Mucosa of stomach (tissue), 1 donor: ENCODE results near the gene GIGYF2.
"Not testable (repeated sequence)": the region's sequence is repeated elsewhere in the genome, so short reads cannot be mapped to it uniquely, and the experiment has no call there.

Source experiments
- H3K27me3 ChIP-seq: one replicate; pipeline ENCODE4 v1.7.0; 2013; ENCODE audit warnings: mild to moderate bottlenecking, low read length; ENCODE audit not compliant: control insufficient read depth, insufficient read depth
- H3K36me3 ChIP-seq: one replicate; pipeline ENCODE4 v1.7.0; 2013; ENCODE audit warnings: low read length; ENCODE audit not compliant: control insufficient read depth, insufficient read depth
- H3K4me1 ChIP-seq: one replicate; pipeline ENCODE4 v1.7.0; 2013; ENCODE audit warnings: mild to moderate bottlenecking, low read length; ENCODE audit not compliant: control insufficient read depth, insufficient read depth
- H3K4me3 ChIP-seq: one replicate; pipeline ENCODE4 v1.7.0; 2013; ENCODE audit warnings: low read length
- H3K9ac ChIP-seq: one replicate; pipeline ENCODE4 v1.7.0; 2013; ENCODE audit warnings: mild to moderate bottlenecking, low read length, moderate library complexity
- H3K9me3 ChIP-seq: one replicate; pipeline ENCODE4 v1.7.0; 2013; ENCODE audit warnings: mild to moderate bottlenecking, low read length, moderate library complexity; ENCODE audit not compliant: control insufficient read depth
- donor health status: Pancreatic carcinoma.

GIGYF2 gene

DNA sequence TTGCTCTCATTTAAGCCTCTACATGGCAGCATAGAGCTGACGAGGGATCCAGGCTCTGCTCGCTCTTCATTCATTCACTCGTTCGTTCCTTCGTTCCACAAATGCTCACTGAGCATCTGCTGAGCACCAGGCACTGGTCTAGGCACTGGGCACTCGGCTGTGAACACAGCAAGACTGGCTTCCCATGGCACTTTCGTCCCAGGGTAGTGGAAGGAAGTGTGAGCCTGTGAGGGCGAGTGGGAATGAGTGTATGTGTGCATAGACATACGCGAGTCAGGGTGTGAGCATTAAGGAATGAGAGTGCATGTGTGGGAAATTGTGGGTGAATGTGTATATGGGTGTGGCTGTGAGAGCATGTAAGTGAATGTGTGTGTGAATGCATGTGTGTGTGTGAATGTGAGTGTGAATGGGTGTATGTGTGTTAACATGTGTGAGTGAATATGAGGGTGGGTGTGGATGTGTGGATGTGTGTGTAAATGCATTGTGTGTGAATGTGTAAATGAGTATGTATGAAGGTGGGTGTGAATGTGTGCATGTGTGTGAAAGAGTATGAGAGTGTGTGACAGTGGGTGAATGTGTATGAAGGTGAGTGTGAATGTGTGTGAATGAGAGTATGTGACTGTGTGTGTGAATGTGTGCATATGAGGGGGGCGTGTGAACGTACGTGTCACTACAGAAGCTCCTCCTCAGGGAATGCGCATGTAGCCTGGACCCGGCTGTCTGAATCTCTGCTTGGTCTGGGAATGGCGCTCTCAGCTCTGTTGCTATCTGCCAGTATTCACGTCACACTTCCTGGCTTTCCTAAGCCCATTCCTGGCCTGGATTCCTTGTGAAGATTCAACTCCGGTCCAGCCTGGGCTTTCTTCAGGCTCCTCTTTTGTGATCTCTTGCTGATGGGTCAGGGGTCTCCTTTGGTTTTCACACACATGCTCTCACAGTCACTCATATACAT, 201.7 kb downstream of the GIGYF2 start:
- H3K4me3 ChIP-seq: no peak overlapping the region
- H3K36me3 ChIP-seq: no peaks in the 10 kb centered on the region
- H3K4me1 ChIP-seq: no peaks in the 10 kb centered on the region
- H3K9me3 ChIP-seq: no peaks in the 10 kb centered on the region
- no peaks in the 10 kb centered on the region for H3K27me3 ChIP-seq
- H3K9ac ChIP-seq: no peak overlapping the region

DNA sequence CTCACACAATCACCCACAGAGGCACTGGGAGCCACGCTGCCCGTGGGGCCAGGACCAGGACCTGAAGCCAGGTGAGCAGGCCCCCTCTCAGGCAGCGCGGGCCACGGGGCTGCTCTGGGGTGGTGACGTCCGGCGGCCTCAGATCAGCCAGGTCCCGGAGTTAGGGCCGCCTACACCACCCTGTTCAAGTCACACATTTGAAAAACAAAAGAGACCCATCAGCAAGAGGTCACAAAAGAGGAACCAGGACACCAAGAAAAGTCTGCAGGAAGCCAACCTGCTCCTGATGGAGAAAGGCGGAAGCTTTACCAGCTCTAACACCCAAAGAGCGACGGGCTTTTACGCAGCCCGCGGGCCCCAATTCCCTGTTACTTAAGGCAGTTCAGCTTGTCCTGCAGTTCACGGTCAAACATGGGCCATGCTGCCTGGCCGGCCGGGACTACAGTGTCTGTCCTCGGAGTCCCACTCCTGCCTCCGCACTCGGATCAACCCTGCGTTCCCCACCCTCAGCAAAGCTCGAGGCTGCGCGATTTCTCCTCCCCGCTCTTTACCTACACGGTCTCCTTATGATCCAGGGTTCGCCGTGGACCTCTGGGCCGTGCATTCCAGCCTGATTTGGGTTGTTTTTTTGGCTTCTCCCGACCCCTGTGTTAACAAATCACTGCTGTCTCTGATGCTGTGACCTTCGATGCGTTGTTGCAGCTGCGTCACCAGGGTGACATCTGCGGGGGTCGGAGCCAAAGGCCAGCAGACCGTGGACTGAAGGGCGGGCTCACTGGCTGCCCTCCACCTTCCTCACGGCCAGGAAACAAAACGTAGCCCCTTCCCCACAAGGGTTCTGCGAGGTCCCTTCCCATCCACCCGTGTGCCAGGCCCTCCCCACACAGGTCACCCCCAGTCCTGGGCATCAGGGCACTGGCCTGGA, 203.9 kb downstream of the GIGYF2 start:
- no peak overlapping the region for H3K9ac ChIP-seq
- H3K27me3 ChIP-seq: no peaks in the 10 kb centered on the region
- no peak overlapping the region for H3K4me3 ChIP-seq
- H3K4me1 ChIP-seq: no peaks in the 10 kb centered on the region
- H3K9me3 ChIP-seq: no peaks in the 10 kb centered on the region
- H3K36me3 ChIP-seq: no peaks in the 10 kb centered on the region

DNA sequence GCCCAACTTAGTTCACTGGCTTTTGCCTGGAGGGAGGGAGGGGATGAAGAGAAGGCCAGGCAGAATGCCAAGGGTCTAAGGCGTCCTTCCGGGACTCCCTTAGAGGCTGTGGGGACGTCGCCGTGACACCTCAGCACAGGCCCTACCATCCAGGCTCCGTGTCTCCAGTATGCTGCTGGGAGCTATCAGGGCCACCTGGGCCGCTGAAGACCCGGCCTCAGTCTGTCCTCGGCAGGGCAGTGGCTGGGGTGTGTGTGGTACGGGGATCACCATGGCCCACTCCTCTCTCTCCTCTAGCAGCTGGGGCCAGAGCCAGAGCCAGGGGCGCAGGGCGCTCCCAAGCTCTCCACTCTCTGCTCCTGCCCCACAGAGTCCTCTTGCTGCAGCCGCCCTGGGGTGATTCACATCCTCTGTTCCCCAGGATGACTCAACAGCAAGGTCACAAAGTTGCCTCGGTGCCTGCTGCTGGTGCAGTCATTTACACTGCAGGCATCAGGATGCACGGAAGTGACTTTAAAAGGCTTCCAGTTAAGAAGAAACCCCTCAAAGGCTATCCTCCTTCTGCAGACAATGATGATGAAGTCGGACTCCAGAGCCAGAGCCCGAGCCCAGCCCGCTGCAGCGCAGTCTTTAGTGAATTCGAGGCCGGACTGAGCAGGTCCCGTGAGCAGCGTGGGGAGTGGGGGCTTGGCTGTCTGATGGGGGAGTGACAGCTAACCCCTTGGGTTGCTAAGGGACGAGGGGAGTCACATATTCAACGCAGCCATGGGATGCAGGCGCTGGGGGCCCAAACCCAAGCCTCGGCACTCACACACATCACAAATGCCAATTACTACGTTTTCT, 204.8 kb downstream of the GIGYF2 start:
- H3K9me3 ChIP-seq: no peaks in the 10 kb centered on the region
- no peaks in the 10 kb centered on the region for H3K36me3 ChIP-seq
- no peaks in the 10 kb centered on the region for H3K4me1 ChIP-seq
- no peaks in the 10 kb centered on the region for H3K27me3 ChIP-seq
- H3K4me3 ChIP-seq: no peak overlapping the region
- H3K9ac ChIP-seq: no peak overlapping the region

DNA sequence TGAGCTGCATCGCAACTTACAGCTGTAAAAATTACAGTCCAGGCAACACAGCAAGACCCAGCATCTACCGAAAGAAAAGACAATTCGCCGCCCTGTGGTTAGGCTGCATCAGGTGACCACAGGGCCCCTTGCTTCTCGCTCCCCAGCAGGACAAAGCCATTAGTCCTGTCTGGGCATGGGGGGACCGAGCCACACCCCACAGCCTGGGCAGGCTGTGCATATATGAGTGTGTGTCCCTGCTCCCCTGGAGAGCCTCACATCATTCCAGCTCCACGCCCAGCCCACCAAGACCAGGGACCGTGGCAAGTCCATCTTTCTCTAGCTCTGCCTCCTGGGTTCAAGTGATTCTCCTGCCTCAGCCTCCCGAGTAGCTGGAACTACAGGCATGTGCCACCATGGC, 206.9 kb downstream of the GIGYF2 start:
- Histone ChIP-seq H3K9me3 (no peaks in the 10 kb centered on the region), H3K36me3 (no peaks in the 10 kb centered on the region), H3K27me3 (no peaks in the 10 kb centered on the region), H3K4me3 (no peak overlapping the region), H3K4me1 (no peaks in the 10 kb centered on the region), H3K9ac (no peak overlapping the region)

DNA sequence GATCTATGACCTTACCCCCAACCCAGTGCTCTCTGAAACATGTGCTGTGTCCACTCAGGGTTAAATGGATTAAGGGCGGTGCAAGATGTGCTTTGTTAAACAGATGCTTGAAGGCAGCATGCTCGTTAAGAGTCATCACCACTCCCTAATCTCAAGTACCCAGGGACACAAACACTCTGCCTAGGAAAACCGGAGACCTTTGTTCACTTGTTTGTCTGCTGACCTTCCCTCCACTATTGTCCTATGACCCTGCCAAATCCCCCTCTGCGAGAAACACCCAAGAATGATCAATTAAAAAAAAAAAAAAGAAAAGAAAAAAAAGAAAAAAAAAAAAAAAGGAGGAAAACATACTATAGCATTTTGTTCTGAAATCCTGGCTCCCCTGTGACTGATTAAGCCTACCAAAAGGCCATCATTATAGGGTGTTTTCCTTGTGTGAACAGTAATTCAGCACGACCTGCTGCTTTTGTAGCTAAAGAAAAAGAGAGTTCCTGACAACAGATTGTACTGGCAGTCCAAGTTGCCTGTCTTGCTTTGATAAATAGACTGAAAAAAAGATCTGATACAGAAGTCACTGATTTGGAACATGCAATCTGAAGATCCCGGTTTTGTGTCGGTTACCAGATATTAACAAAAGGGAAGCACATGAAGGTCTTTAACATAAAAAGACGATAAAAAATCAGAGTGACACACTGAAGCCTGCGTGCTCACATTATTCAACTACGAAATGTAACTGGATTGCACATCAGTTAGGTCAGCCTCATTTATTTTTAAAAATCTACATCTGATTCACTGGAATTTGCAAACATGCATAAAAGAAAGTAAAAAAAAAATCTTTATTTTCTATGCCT, 210.0 kb downstream of the GIGYF2 start:
- H3K9ac ChIP-seq, H3K9me3 ChIP-seq, H3K4me1 ChIP-seq: not testable (repeated sequence)

DNA sequence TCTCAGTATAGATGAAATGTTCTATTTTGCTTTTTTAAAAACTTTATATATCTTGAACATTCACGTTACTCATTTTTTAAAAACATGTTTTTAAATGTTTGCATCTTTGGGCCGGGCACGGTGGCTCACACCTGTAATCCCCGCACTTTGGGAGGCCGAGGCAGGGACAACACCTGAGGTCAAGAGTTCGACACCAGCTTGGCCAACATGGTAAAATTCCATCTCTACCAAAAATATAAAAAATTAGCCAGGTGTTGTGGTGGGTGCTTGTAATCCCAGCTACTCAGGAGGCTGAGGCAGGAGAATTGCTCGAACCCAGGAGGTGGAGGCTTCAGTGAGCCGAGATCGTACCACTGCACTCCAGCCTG, 210.6 kb downstream of the GIGYF2 start:
- H3K27me3 ChIP-seq, H3K4me3 ChIP-seq, H3K9ac ChIP-seq, H3K36me3 ChIP-seq, H3K4me1 ChIP-seq, H3K9me3 ChIP-seq: not testable (repeated sequence)

More for the DNA sequence above, 210.0 kb downstream of the GIGYF2 start:
- H3K27me3 ChIP-seq, H3K4me3 ChIP-seq, H3K36me3 ChIP-seq: not testable (repeated sequence)

DNA sequence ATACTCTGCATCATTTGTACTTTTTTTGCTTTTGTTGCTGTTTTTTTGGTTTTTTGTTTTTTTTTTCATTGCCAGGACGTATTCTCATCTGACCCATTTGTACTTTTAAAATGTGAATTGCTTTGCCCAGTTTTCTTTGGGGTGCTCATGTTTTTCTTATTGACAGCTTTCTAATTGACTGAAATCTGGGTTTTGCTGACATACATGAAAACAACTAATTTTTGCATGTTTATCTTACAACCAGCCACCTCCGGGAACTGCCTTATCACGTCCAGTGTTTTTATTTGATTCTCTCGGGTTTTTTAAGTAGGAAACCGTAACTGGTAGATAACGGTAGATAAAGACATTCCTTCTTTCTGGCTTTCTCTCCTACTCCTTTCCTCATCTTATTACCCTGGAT, 211.6 kb downstream of the GIGYF2 start:
- no peak overlapping the region for H3K9ac ChIP-seq
- no peaks in the 10 kb centered on the region for H3K9me3 ChIP-seq
- H3K4me3 ChIP-seq: no peak overlapping the region
- no peaks in the 10 kb centered on the region for H3K4me1 ChIP-seq
- H3K36me3 ChIP-seq: no peaks in the 10 kb centered on the region
- H3K27me3 ChIP-seq: no peaks in the 10 kb centered on the region
